CD4-positive, alpha-beta T cell treated with Interleukin-21 for 1 hour (primary cell): ENCODE measurements around the gene PAPOLG.
"Not testable (repeated sequence)": the region's sequence is repeated elsewhere in the genome, so short reads cannot be mapped to it uniquely, and the experiment has no call there.

Experiments
- DNase-seq: peaks from one replicate; pipeline ENCODE4 v3.0.0-alpha.2; 2020

The PAPOLG gene

GRCh38 chr2:60775048-60775639 is 19.1 kb downstream of the PAPOLG start:
- DNase-seq: no peak

GRCh38 chr2:60778352-60778751 is 22.3 kb downstream of the PAPOLG start:
- DNase-seq: no peak

GRCh38 chr2:60779426-60779825 is 23.4 kb downstream of the PAPOLG start:
- DNase-seq: no peak

GRCh38 chr2:60780721-60781120 is 24.7 kb downstream of the PAPOLG start:
- DNase-seq: no peak

- DNase-seq: no peak
Observed at GRCh38 chr2:60793169-60793568, 37.1 kb downstream of the PAPOLG start.

- peak; percentile 58 for DNase-seq
Observed at GRCh38 chr2:60794271-60794863, 38.3 kb downstream of the PAPOLG start.

GRCh38 chr2:60796573-60797509 is 40.8 kb downstream of the PAPOLG start:
- no peak for DNase-seq

- DNase-seq: no peak
Observed at GRCh38 chr2:60804473-60804872, 48.4 kb downstream of the PAPOLG start.

- no peak for DNase-seq
Observed at GRCh38 chr2:60806595-60806987, 50.5 kb downstream of the PAPOLG start.

GRCh38 chr2:60806988-60807681 is 51.1 kb downstream of the PAPOLG start:
- DNase-seq: peak; percentile 49

GRCh38 chr2:60808330-60808801 is 52.3 kb downstream of the PAPOLG start:
- no peak for DNase-seq

- no peak for DNase-seq
Observed at GRCh38 chr2:60811491-60812375, 55.7 kb downstream of the PAPOLG start.

- DNase-seq: not testable (repeated sequence)
Observed at GRCh38 chr2:60817191-60817590, 61.1 kb downstream of the PAPOLG start.

- peak; percentile 40 for DNase-seq
Observed at GRCh38 chr2:60818272-60818671, 62.2 kb downstream of the PAPOLG start.

- peak; percentile 90 for DNase-seq
Observed at GRCh38 chr2:60819155-60819862, 63.2 kb downstream of the PAPOLG start.

- DNase-seq: no peak
Observed at GRCh38 chr2:60819936-60820335, 63.9 kb downstream of the PAPOLG start.

GRCh38 chr2:60820416-60821132 is 64.5 kb downstream of the PAPOLG start:
- DNase-seq: no peak

GRCh38 chr2:60821133-60821469 is 65.0 kb downstream of the PAPOLG start:
- no peak for DNase-seq

GRCh38 chr2:60821587-60822302 is 65.7 kb downstream of the PAPOLG start:
- no peak for DNase-seq

- no peak for DNase-seq
Observed at GRCh38 chr2:60822987-60823386, 66.9 kb downstream of the PAPOLG start.
